ENCODE measurements around the gene AHNAK2.

- TF ChIP-seq YY1 (IDR thresholded peaks at IDR 0.05; ENCODE audit: extremely low read depth, insufficient replicate concordance, low read depth, low read length) (no peak), POLR2A (IDR thresholded peaks at IDR 0.05; ENCODE audit: borderline replicate concordance, extremely low read depth, insufficient read depth, insufficient read length) (no peak), CTCF (IDR thresholded peaks at IDR 0.05 in 2 of 3, conservative IDR thresholded peaks at IDR 0.05 in 1 of 3; ENCODE audit: borderline replicate concordance in 1 of 3, insufficient read depth in 1 of 3, low read depth in 2 of 3, low read length in 2 of 3) (no peak), REST (IDR thresholded peaks at IDR 0.05; ENCODE audit: low read depth) (no peak), POLR2AphosphoS5 (IDR thresholded peaks at IDR 0.05; ENCODE audit: low read depth, low read length) (no peak), RAD21 (IDR thresholded peaks at IDR 0.05; ENCODE audit: low read depth) (no peak), CEBPB (IDR thresholded peaks at IDR 0.05; ENCODE audit: low read depth) (no peak), MAX (IDR thresholded peaks at IDR 0.05) (no peak)
Measured at GRCh38 chr14:104942586-104942985, 35.6 kb downstream of the AHNAK2 start.

Measured in HCT116 (cell line).